HepG2 (cell line): ENCODE measurements around the gene SPACA4. TPM values are rescaled to one million over a fixed set of nuclear protein-coding genes. Genes with fewer than 3 reads are reported as not detected.

ENCODE experiments used
- ATAC-seq: fragments of 200-7000 bp; cut with Tn5 transposase; 3 replicates; pipeline ENCODE4 v1.9.1; 2020; ENCODE audit warnings: mild to moderate bottlenecking, moderate library complexity
- BruUV-seq: library from RNA; stranded (reverse); fragments of 400-500 nt; replicated peaks from 2 replicates; lab custom pipeline; 2021; lab: Mats Ljungman, UMichigan
- CTCF ChIA-PET: fragments of 300-600 bp; formaldehyde crosslinking; extraction: SDS; loops from one replicate; lab custom pipeline; 2021; ENCODE audit warnings: low total read pairs, inconsistent platforms, low intra/inter-chr PET ratio; lab: Yijun Ruan, JAX
- POLR2A ChIA-PET: fragments of 350-600 bp; sonication (Branson Sonifier 250); formaldehyde crosslinking; loops from one replicate; lab custom pipeline; 2020; ENCODE audit warnings: antibody characterized with exemption, inconsistent platforms; lab: Yijun Ruan, JAX
- DNase-seq: peaks from one replicate; pipeline ENCODE4 v3.0.0-alpha.2; 2015; ENCODE audit warnings: low spot score
- FAIRE-seq: peaks from 3 replicates; lab custom pipeline; 2011; peaks lifted over from hg19 to GRCh38; lab: Jason Lieb, UNC
- H2AFZ ChIP-seq: one replicate; pipeline ENCODE4 v1.6.1; 2011; ENCODE audit warnings: low read length, inconsistent platforms
- H3K27ac ChIP-seq: fragments of 300-600 bp; 3 replicates; pipeline ENCODE4 v1.8.0; 2011; ENCODE audit warnings: mixed run types, mild to moderate bottlenecking, mixed read lengths, low read length, inconsistent platforms; ENCODE audit not compliant: insufficient read depth; ENCODE audit errors: extremely low read length
- H3K27me3 ChIP-seq, 2 experiments: fragments of 200-600 bp in 1 of 2; 2 replicates in 1 of 2; 3 replicates in 1 of 2; pipeline versions ENCODE4 v1.6.0 to v1.8.0; 2011; ENCODE audit warnings: low read length in 2 of 2, mild to moderate bottlenecking in 2 of 2, moderate library complexity in 2 of 2, inconsistent platforms in 1 of 2; ENCODE audit not compliant: insufficient read depth in 2 of 2, control insufficient read depth in 1 of 2
- H3K36me3 ChIP-seq, 2 experiments: fragments of 200-600 bp in 1 of 2; replicated peaks in 1 of 2; 2 replicates in 1 of 2; 3 replicates in 1 of 2; pipeline versions ENCODE4 v1.5.1 to v1.8.0; 2011; ENCODE audit warnings: low read length in 2 of 2, inconsistent platforms in 1 of 2; ENCODE audit not compliant: insufficient read depth in 2 of 2, control insufficient read depth in 1 of 2
- H3K4me1 ChIP-seq: 2 replicates; pipeline ENCODE4 v1.5.1; 2012; ENCODE audit warnings: low read length, inconsistent platforms; ENCODE audit not compliant: insufficient read depth
- H3K4me2 ChIP-seq: 2 replicates; pipeline ENCODE4 v1.6.0; 2011; ENCODE audit warnings: low read depth, low read length, inconsistent platforms
- H3K4me3 ChIP-seq, 3 experiments: fragments of 200-600 bp in 1 of 3; sonication (generic), shearing (Covaris generic) in 1 of 3; replicated peaks in 1 of 3; 2 replicates each; pipeline ENCODE4 v1.5.1; 2011 to 2016; ENCODE audit warnings: low read length in 3 of 3, inconsistent platforms in 2 of 3, low read depth in 2 of 3, mild to moderate bottlenecking in 2 of 3, control low read depth in 1 of 3, mixed read lengths in 1 of 3; ENCODE audit not compliant: insufficient read depth in 1 of 3
- H3K79me2 ChIP-seq: one replicate; pipeline ENCODE4 v1.6.1; 2011; ENCODE audit warnings: low read length, inconsistent platforms; ENCODE audit not compliant: insufficient read depth
- H3K9ac ChIP-seq: 2 replicates; pipeline ENCODE4 v1.6.0; 2011; ENCODE audit warnings: mild to moderate bottlenecking, low read depth, low read length, inconsistent platforms; ENCODE audit not compliant: insufficient read depth
- H3K9me3 ChIP-seq: 2 replicates; pipeline ENCODE4 v1.5.1; 2012; ENCODE audit warnings: mild to moderate bottlenecking, low read length
- H4K20me1 ChIP-seq: 2 replicates; pipeline ENCODE4 v1.6.0; 2011; ENCODE audit warnings: inconsistent platforms, mild to moderate bottlenecking, low read length, moderate library complexity; ENCODE audit not compliant: insufficient read depth
- CENPT ChIP-seq: sonication (generic); formaldehyde crosslinking; IDR thresholded peaks from 2 replicates; pipeline ENCODE4 v1.8.0; 2022; ENCODE audit warnings: low read depth, mild to moderate bottlenecking, moderate library complexity, missing genetic modification reagents
- ESRRA ChIP-seq: sonication (generic); formaldehyde crosslinking; IDR thresholded peaks from 2 replicates; pipeline ENCODE4 v1.5.1; 2020; ENCODE audit warnings: mild to moderate bottlenecking, low read depth, missing genetic modification reagents
- HMG20A ChIP-seq: IDR thresholded peaks from 2 replicates; pipeline ENCODE4 v1.6.1; 2016; ENCODE audit warnings: borderline replicate concordance
- HOXD1 ChIP-seq: sonication (generic); formaldehyde crosslinking; IDR thresholded peaks from 2 replicates; pipeline ENCODE4 v1.5.0; 2020; ENCODE audit warnings: missing genetic modification reagents
- MAFK ChIP-seq, 2 experiments: IDR thresholded peaks in 1 of 2; conservative IDR thresholded peaks in 1 of 2; 2 replicates each; pipeline ENCODE4 v1.6.1; 2011; ENCODE audit warnings: improper control_type of control experiment in 2 of 2, low read length in 2 of 2
- MYC ChIP-seq: sonication (generic); formaldehyde crosslinking; IDR thresholded peaks from 2 replicates; pipeline ENCODE4 v1.9.0; 2021; ENCODE audit warnings: missing genetic modification reagents, borderline replicate concordance
- POLR2A ChIP-seq, 2 experiments: IDR thresholded peaks; 2 replicates each; pipeline ENCODE4 v1.6.1; 2011; ENCODE audit warnings: low read depth in 2 of 2, low read length in 2 of 2, mild to moderate bottlenecking in 1 of 2, moderate library complexity in 1 of 2; ENCODE audit not compliant: insufficient read depth in 1 of 2
- TSC22D2 ChIP-seq: sonication (generic); formaldehyde crosslinking; IDR thresholded peaks from 2 replicates; pipeline ENCODE4 v1.5.1; 2020; ENCODE audit warnings: missing genetic modification reagents, mild to moderate bottlenecking, borderline replicate concordance
- XRCC5 ChIP-seq: fragments of 200-400 bp; formaldehyde crosslinking; optimal IDR thresholded peaks from 2 replicates; pipeline ENCODE3; 2017; ENCODE audit warnings: mild to moderate bottlenecking, low read length
- ZNF225 ChIP-seq: sonication (generic); formaldehyde crosslinking; IDR thresholded peaks from 2 replicates; pipeline ENCODE4 v1.4.0; 2020; ENCODE audit warnings: mild to moderate bottlenecking, missing genetic modification reagents
- ZNF614 ChIP-seq: IDR thresholded peaks from 2 replicates; pipeline ENCODE4 v1.6.1; 2018; ENCODE audit warnings: missing biosample characterization, missing genetic modification reagents, inconsistent platforms, borderline replicate concordance
- WGBS: methylation state at CpG from one replicate; pipeline ENCODE4 v1.1.6; 2017; ENCODE audit warnings: low lambda C conversion rate; 5-methylcytosine and 5-hydroxymethylcytosine counted together
- in situ Hi-C: cut with HindIII; loops from 2 replicates; pipeline ENCODE4 v1.10.0; 2017; ENCODE audit warnings: low pct_unique_long_range_greater_than_20kb; ENCODE audit not compliant: extremely low pct_ligation_motif_present
- intact Hi-C: fragments of 100-400 bp; cut with micrococcal nuclease; formaldehyde crosslinking; loops from one replicate; pipeline ENCODE4 v1.10.0; 2022; ENCODE audit not compliant: unreplicated experiment
- polyA plus RNA-seq, 8 experiments: library from polyadenylated mRNA; depleted of rRNA in 3 of 8; stranded (reverse) in 7 of 8; unstranded in 1 of 8; fragments of >200 nt; fragmentation: Illumina TruSeq in 4 of 8; extraction: Trizol in 4 of 8; gene quantifications; 2 replicates each; pipeline versions ENCODE4 v1.2.1 to v1.2.3, GENCODE V29; 2011 to 2016; ENCODE audit warnings: low read depth in 4 of 8, missing spikeins in 1 of 8, mixed read lengths in 1 of 8; ENCODE audit not compliant: insufficient read depth in 1 of 8
- total RNA-seq, 5 experiments: library from RNA; depleted of rRNA; stranded (reverse); fragments of >200 nt; fragmentation: Illumina TruSeq; extraction: Trizol; gene quantifications; 2 replicates each; pipeline ENCODE4 v1.2.3, GENCODE V29; 2016; ENCODE audit warnings: low read depth in 1 of 5

SPACA4 gene
- total and polyA plus RNA-seq, 2 of the 13 experiments (the other 11 are each of a cell fraction or from before 2014, with no cell fraction given): not detected

GRCh38 chr19:48615231-48616040 is 8.9 kb downstream of the SPACA4 start:
- in situ Hi-C loops: no loop called here
- no peak overlapping the region for H3K9ac ChIP-seq
- FAIRE-seq (no peak), DNase-seq (no peak), ATAC-seq (no peak)
- 0 out of 4 replicates have a peak, but pooled peaks of 1 of the 2 experiments have one; percentile 12 for TF ChIP-seq POLR2A (IDR thresholded peaks at IDR 0.05; ENCODE audit: insufficient read depth in 1 of 2, low read depth in 2 of 2, low read length in 2 of 2)
- no peak for TF ChIP-seq MYC (CRISPR knock-in tag)
- TF ChIP-seq MAFK (conservative IDR thresholded peaks at IDR 0.05 in 1 of 2, IDR thresholded peaks at IDR 0.05 in 1 of 2; ENCODE audit: low read length in 2 of 2): peak; percentile 41 to 65; a peak in 3 of 4 replicates
- no peak for TF ChIP-seq HMG20A
- TF ChIP-seq ZNF225 (CRISPR knock-in tag): no peak
- no peak for TF ChIP-seq XRCC5
- no peak for TF ChIP-seq ZNF614 (CRISPR knock-in tag)
- TF ChIP-seq ESRRA: no peak
- no peak for TF ChIP-seq TSC22D2 (CRISPR knock-in tag)
- TF ChIP-seq CENPT: no peak
- no peak for TF ChIP-seq HOXD1 (CRISPR knock-in tag)
- peaks cover 44% of the 10 kb centered on the region for H3K4me1 ChIP-seq
- CTCF ChIA-PET: no interaction called here
- intact Hi-C loops: no loop called here
- POLR2A ChIA-PET: interaction anchor here (1.2 to 1.3 kb wide), 2 partner anchors 9 to 16 kb away, joined by 3 read pairs; no protein-coding TSS in a partner anchor
- BruUV-seq: no TSS peak
- H3K27ac ChIP-seq: no peak overlapping the region
- H4K20me1 ChIP-seq: peaks cover 38% of the 10 kb centered on the region
- peaks cover 15 to 28% of the 10 kb centered on the region in 2 experiments for H3K36me3 ChIP-seq
- H3K27me3 ChIP-seq: no peaks in the 10 kb centered on the region; a peak in 1 of 5 replicates
- no peaks in the 10 kb centered on the region for H3K9me3 ChIP-seq
- H3K4me3 ChIP-seq: no peak overlapping the region
- 94% methylated on average over 13 of the region's 19 CpGs for WGBS
- H2AFZ ChIP-seq: no peak overlapping the region
- no peak overlapping the region for H3K4me2 ChIP-seq
- H3K79me2 ChIP-seq: peaks cover 33% of the 10 kb centered on the region
